ENCODE results near the gene DZIP1. TPM values are rescaled to one million over a fixed set of nuclear protein-coding genes. Genes with fewer than 3 reads are reported as not detected.
A peak's percentile ranks its signal among the peaks of the same experiment; 100 is the strongest.
"Not testable (repeated sequence)": the region's sequence is repeated elsewhere in the genome, so short reads cannot be mapped to it uniquely, and the experiment has no call there.

Gene DZIP1
- not detected for total RNA-seq

GRCh38 chr13:95644601-95645052, at the start of gene DZIP1:
DZIP1 (minus strand) TSS chr13:95644706; CDS start chr13:95642029, 2,677 bp downstream.
- H3K4me3 ChIP-seq (ENCODE audit: low read length) = no peak within 1 kb of the TSS
- H3K27me3 ChIP-seq (ENCODE audit: insufficient read depth, low read length) = peaks cover 58% of the 10 kb centered on the region
- no peaks in the 10 kb centered on the region for H3K9me3 ChIP-seq (ENCODE audit: low read depth, low read length)
- peaks cover 13% of the 10 kb centered on the region for H3K4me1 ChIP-seq (ENCODE audit: insufficient read depth, low read length)

- H3K27me3 ChIP-seq (ENCODE audit: insufficient read depth, low read length); H3K4me3 ChIP-seq (ENCODE audit: low read length); H3K9me3 ChIP-seq (ENCODE audit: low read depth, low read length); H3K4me1 ChIP-seq (ENCODE audit: insufficient read depth, low read length): not testable (repeated sequence)
Measured at GRCh38 chr13:95690986-95691385, 46.5 kb upstream of the DZIP1 start.

- Histone ChIP-seq H3K4me1 (ENCODE audit: insufficient read depth, low read length) (peaks cover 15% of the 10 kb centered on the region), H3K4me3 (ENCODE audit: low read length) (no peak overlapping the region), H3K27me3 (ENCODE audit: insufficient read depth, low read length) (no peaks in the 10 kb centered on the region), H3K9me3 (ENCODE audit: low read depth, low read length) (no peaks in the 10 kb centered on the region)
Measured at GRCh38 chr13:95689582-95689926, 45.0 kb upstream of the DZIP1 start.

- H3K4me1 ChIP-seq (ENCODE audit: insufficient read depth, low read length) = peaks cover 43% of the 10 kb centered on the region
- not testable (repeated sequence) for H3K4me3 ChIP-seq (ENCODE audit: low read length); H3K27me3 ChIP-seq (ENCODE audit: insufficient read depth, low read length); H3K9me3 ChIP-seq (ENCODE audit: low read depth, low read length)
Measured at GRCh38 chr13:95684960-95685359, 40.5 kb upstream of the DZIP1 start.

GRCh38 chr13:95684418-95684817, 39.9 kb upstream of the DZIP1 start:
- Histone ChIP-seq H3K9me3 (ENCODE audit: low read depth, low read length) (no peaks in the 10 kb centered on the region), H3K27me3 (ENCODE audit: insufficient read depth, low read length) (no peaks in the 10 kb centered on the region), H3K4me3 (ENCODE audit: low read length) (no peak overlapping the region), H3K4me1 (ENCODE audit: insufficient read depth, low read length) (peaks cover 46% of the 10 kb centered on the region)

- Histone ChIP-seq H3K4me3 (ENCODE audit: low read length) (no peak overlapping the region), H3K9me3 (ENCODE audit: low read depth, low read length) (no peaks in the 10 kb centered on the region), H3K4me1 (ENCODE audit: insufficient read depth, low read length) (peaks cover 62% of the 10 kb centered on the region), H3K27me3 (ENCODE audit: insufficient read depth, low read length) (no peaks in the 10 kb centered on the region)
Measured at GRCh38 chr13:95679722-95680121, 35.2 kb upstream of the DZIP1 start.

GRCh38 chr13:95678967-95679366, 34.5 kb upstream of the DZIP1 start:
- no peaks in the 10 kb centered on the region for H3K27me3 ChIP-seq (ENCODE audit: insufficient read depth, low read length)
- H3K4me3 ChIP-seq (ENCODE audit: low read length) = no peak overlapping the region

GRCh38 chr13:95677564-95678266, 33.2 kb upstream of the DZIP1 start:
- peak overlapping the region; percentile 93 for H3K4me3 ChIP-seq (ENCODE audit: low read length)
- no peaks in the 10 kb centered on the region for H3K9me3 ChIP-seq (ENCODE audit: low read depth, low read length)
- no peaks in the 10 kb centered on the region for H3K27me3 ChIP-seq (ENCODE audit: insufficient read depth, low read length)
- H3K4me1 ChIP-seq (ENCODE audit: insufficient read depth, low read length) = peaks cover 48% of the 10 kb centered on the region

More at GRCh38 chr13:95678967-95679366, 34.5 kb upstream of the DZIP1 start:
- Histone ChIP-seq H3K9me3 (ENCODE audit: low read depth, low read length) (no peaks in the 10 kb centered on the region), H3K4me1 (ENCODE audit: insufficient read depth, low read length) (peaks cover 58% of the 10 kb centered on the region)

- Histone ChIP-seq H3K4me1 (ENCODE audit: insufficient read depth, low read length) (peaks cover 48% of the 10 kb centered on the region), H3K9me3 (ENCODE audit: low read depth, low read length) (no peaks in the 10 kb centered on the region), H3K4me3 (ENCODE audit: low read length) (peak within 1 kb of the TSS; percentile 93), H3K27me3 (ENCODE audit: insufficient read depth, low read length) (no peaks in the 10 kb centered on the region)
Measured at GRCh38 chr13:95676762-95677563, 32.5 kb upstream of the DZIP1 start, which contains the start of gene DNAJC3. DNAJC3 (plus strand) TSS chr13:95677139; CDS start chr13:95677256, 117 bp downstream.

GRCh38 chr13:95676105-95676761, 31.7 kb upstream of the DZIP1 start:
- H3K9me3 ChIP-seq (ENCODE audit: low read depth, low read length) = no peaks in the 10 kb centered on the region

GRCh38 chr13:95671597-95671996, 27.1 kb upstream of the DZIP1 start:
- Histone ChIP-seq H3K4me1 (ENCODE audit: insufficient read depth, low read length) (peaks cover 14% of the 10 kb centered on the region), H3K4me3 (ENCODE audit: low read length) (no peak overlapping the region), H3K27me3 (ENCODE audit: insufficient read depth, low read length) (no peaks in the 10 kb centered on the region), H3K9me3 (ENCODE audit: low read depth, low read length) (peaks cover 27% of the 10 kb centered on the region)

More at GRCh38 chr13:95676105-95676761, 31.7 kb upstream of the DZIP1 start:
- Histone ChIP-seq H3K4me1 (ENCODE audit: insufficient read depth, low read length) (peaks cover 46% of the 10 kb centered on the region), H3K4me3 (ENCODE audit: low read length) (peak overlapping the region; percentile 93), H3K27me3 (ENCODE audit: insufficient read depth, low read length) (no peaks in the 10 kb centered on the region)

- not testable (repeated sequence) for H3K4me1 ChIP-seq (ENCODE audit: insufficient read depth, low read length); H3K4me3 ChIP-seq (ENCODE audit: low read length); H3K27me3 ChIP-seq (ENCODE audit: insufficient read depth, low read length)
- peaks cover 52% of the 10 kb centered on the region for H3K9me3 ChIP-seq (ENCODE audit: low read depth, low read length)
Measured at GRCh38 chr13:95667235-95667634, 22.7 kb upstream of the DZIP1 start.

GRCh38 chr13:95660981-95661581, 16.6 kb upstream of the DZIP1 start:
- peaks cover 5% of the 10 kb centered on the region for H3K27me3 ChIP-seq (ENCODE audit: insufficient read depth, low read length)
- H3K4me1 ChIP-seq (ENCODE audit: insufficient read depth, low read length) = no peaks in the 10 kb centered on the region
- H3K4me3 ChIP-seq (ENCODE audit: low read length) = no peak overlapping the region
- H3K9me3 ChIP-seq (ENCODE audit: low read depth, low read length) = peaks cover 19% of the 10 kb centered on the region

- no peak overlapping the region for H3K4me3 ChIP-seq (ENCODE audit: low read length)
- peaks cover 4% of the 10 kb centered on the region for H3K9me3 ChIP-seq (ENCODE audit: low read depth, low read length)
- H3K4me1 ChIP-seq (ENCODE audit: insufficient read depth, low read length) = no peaks in the 10 kb centered on the region
- H3K27me3 ChIP-seq (ENCODE audit: insufficient read depth, low read length) = peaks cover 5% of the 10 kb centered on the region
Measured at GRCh38 chr13:95659500-95659899, 15.0 kb upstream of the DZIP1 start.

Measured in mononuclear cell (primary cell).